Left lung (tissue), 10 donors: ENCODE results near the gene DUSP7. TPM values are rescaled to one million over a fixed set of nuclear protein-coding genes. Genes with fewer than 3 reads are reported as not detected.
A peak's percentile ranks its signal among the peaks of the same experiment; 100 is the strongest.

Experiments
- ATAC-seq: fragments of 200-7000 bp; cut with Tn5 transposase; one replicate; pipeline ENCODE4 v1.9.1; 2020; ENCODE audit warnings: moderate library complexity
- DNase-seq, 4 donors: peaks; one replicate each; pipeline ENCODE4 v3.0.0-alpha.2; 2013 to 2020
- H3K27ac ChIP-seq, 2 donors: fragments of 200-600 bp; sonication (generic) in 1 of 2; one replicate each; pipeline versions ENCODE4 v1.5.0 to v1.8.0; 2020 to 2021
- H3K27me3 ChIP-seq, 2 donors: fragments of 200-600 bp; sonication (generic) in 1 of 2; one replicate each; pipeline versions ENCODE4 v1.5.0 to v1.8.0; 2020 to 2021
- H3K36me3 ChIP-seq, 2 donors: fragments of 200-600 bp; sonication (generic) in 1 of 2; one replicate each; pipeline versions ENCODE4 v1.5.0 to v1.8.0; 2020 to 2021
- H3K4me1 ChIP-seq, 2 donors: fragments of 200-600 bp; one replicate each; pipeline ENCODE4 v1.8.0; 2021
- H3K4me3 ChIP-seq, 2 donors: fragments of 200-600 bp; sonication (generic) in 1 of 2; one replicate each; pipeline versions ENCODE4 v1.5.0 to v1.8.0; 2020 to 2021; ENCODE audit warnings: mild to moderate bottlenecking in 1 of 2
- H3K9me3 ChIP-seq, 2 donors: fragments of 200-600 bp; sonication (generic) in 1 of 2; one replicate each; pipeline versions ENCODE4 v1.5.0 to v1.8.0; 2020 to 2021
- intact Hi-C, 2 donors: fragments of 100-400 bp; cut with DNase I; formaldehyde crosslinking; loops; one replicate each; pipeline versions ENCODE4 v1.11.2 to v1.14.2; 2022
- polyA plus RNA-seq, 6 donors: library from polyadenylated mRNA; unstranded; fragments of 120-200 nt; gene quantifications; one replicate each; pipeline ENCODE4 v1.2.1, GENCODE V29; 2013; ENCODE audit not compliant: insufficient read length in 6 of 6
- total RNA-seq, 2 donors: library from RNA; stranded (reverse); fragmentation: NEBNext Ultra II Directional; extraction: Animal tissue kit (Norgen Biotek cat#: 25700); gene quantifications; one replicate each; pipeline ENCODE4 v1.2.1, GENCODE V29; 2021
- TF ChIP-seq, protein P1 (sequence below), 2 donors: fragments of 200-600 bp; sonication (generic) in 1 of 2; IDR thresholded peaks; one replicate each; pipeline versions ENCODE4 v1.5.0 to v1.8.0; 2021; ENCODE audit warnings: antibody characterized with exemption in 2 of 2
- donor health status: DM: no; HTN: yes; CAD: no.
- donor health status: DM: no; HTN: no; CAD: no.

The DUSP7 gene
- total and polyA plus RNA-seq, 8 donors, result 17.5 to 38.3 (median 21.1) TPM

DNA sequence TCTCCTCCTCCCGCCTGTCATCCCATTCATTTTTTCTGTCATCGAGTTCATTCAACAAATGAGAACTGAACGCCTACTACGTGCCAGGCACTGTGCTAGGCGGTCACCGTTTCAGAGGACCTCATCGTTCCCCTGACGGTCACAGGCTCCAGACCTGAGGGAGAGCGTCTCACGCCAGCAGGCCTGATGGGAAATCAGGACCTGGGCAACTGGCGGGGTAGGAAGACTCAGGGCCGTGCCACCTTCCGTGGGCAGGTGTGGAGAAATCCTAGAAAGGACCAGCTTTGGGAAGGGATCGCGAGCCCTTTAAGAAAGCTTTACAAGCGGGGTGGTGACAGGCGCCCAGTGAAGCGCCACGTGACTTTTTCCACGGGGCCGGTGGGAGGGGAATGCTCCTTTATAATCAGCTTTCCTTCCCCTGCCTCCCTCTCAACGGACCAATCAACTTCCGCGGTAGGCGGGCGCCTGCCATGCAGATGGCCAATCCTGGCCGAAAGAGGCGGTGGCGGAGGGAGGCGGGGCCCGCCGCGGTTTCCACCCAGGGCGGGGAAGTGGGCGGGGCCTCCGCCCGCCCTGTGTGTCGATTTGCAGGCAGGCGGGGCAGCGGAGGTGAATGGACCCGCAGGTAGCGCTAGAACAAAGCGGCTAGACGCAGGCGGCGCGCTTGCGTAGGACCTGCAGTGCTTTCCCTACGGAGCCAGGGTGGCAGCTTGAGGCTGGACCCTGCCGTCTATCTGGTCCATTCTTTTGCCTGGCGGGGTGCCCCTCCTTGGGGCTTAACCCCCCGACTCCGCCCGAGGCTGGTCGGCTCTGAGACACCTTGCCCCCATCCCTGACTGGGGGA, 819 bp upstream of the DUSP7 start:
- TF ChIP-seq, protein P1, sequence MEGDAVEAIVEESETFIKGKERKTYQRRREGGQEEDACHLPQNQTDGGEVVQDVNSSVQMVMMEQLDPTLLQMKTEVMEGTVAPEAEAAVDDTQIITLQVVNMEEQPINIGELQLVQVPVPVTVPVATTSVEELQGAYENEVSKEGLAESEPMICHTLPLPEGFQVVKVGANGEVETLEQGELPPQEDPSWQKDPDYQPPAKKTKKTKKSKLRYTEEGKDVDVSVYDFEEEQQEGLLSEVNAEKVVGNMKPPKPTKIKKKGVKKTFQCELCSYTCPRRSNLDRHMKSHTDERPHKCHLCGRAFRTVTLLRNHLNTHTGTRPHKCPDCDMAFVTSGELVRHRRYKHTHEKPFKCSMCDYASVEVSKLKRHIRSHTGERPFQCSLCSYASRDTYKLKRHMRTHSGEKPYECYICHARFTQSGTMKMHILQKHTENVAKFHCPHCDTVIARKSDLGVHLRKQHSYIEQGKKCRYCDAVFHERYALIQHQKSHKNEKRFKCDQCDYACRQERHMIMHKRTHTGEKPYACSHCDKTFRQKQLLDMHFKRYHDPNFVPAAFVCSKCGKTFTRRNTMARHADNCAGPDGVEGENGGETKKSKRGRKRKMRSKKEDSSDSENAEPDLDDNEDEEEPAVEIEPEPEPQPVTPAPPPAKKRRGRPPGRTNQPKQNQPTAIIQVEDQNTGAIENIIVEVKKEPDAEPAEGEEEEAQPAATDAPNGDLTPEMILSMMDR (IDR thresholded peaks at IDR 0.05), result peak in 1 of 2 donors; percentile 14
- Histone ChIP-seq H3K27me3 (no peaks in the 10 kb centered on the region), H3K36me3 (peaks cover 0 to 12% of the 10 kb centered on the region in 2 donors), H3K27ac (peak overlapping the region; percentile 91), H3K9me3 (no peaks in the 10 kb centered on the region), H3K4me3 (peak overlapping the region; percentile 47 to 94), H3K4me1 (peaks cover 30 to 70% of the 10 kb centered on the region in 2 donors)
- ATAC-seq (peak; percentile 88), DNase-seq (peak; percentile 97 to 100 (median 100))
- intact Hi-C loops, result no loop called here

DNA sequence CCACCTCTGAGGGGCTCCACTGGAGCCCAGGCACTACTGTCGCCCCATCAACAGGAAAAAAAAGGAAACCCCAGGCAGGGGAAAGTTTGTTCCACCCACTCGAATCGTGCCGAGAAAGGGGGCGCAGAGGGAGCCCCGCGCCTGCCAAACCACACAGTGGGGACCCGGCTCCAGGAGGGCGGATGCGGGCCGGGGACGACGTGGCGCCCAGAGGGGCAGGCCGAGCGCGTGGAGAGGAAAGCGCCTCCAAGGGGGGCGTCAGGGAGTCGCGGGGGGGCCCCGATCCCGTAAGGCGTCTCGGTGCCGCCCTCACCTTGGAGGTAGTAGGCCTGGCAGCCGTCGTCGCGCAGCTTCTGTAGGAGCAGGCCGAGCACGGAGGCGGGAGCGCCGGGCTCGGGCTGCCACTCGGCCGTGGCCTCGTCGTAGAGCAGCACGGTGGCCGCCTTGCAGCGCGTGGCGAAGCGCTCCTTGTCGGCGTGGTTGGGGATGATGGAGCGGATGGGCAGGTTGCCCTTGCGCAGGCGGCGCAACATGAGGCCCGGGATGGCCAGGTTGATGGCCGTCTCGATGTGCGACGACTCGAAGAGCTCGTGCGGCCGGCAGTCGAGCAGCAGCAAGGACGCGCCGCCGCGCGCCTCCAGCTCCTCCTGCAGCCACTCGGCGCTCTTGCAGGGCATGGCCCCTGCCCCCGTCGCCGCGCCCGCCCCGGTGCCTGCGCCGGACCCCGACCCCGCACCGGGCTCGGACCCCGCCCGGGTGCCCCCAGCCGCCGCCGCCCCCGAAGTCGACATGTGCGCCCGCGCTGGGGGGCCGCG, 627 bp downstream of the DUSP7 start:
- TF ChIP-seq, protein P1 (IDR thresholded peaks at IDR 0.05), result no peak
- Histone ChIP-seq H3K36me3 (peaks cover 0 to 22% of the 10 kb centered on the region in 2 donors), H3K27ac (peak overlapping the region; percentile 82 to 85), H3K27me3 (no peaks in the 10 kb centered on the region), H3K4me3 (peak overlapping the region; percentile 80 to 94), H3K9me3 (no peaks in the 10 kb centered on the region), H3K4me1 (peaks cover 39 to 69% of the 10 kb centered on the region in 2 donors)
- ATAC-seq (no peak), DNase-seq (peak in 3 of 4 donors; percentile 48 to 90 (median 65))
- intact Hi-C loops, result loop anchor here in 1 of 2 donors (2.0 kb wide), 1 partner anchor 49 kb away; no protein-coding TSS in a partner anchor

DNA sequence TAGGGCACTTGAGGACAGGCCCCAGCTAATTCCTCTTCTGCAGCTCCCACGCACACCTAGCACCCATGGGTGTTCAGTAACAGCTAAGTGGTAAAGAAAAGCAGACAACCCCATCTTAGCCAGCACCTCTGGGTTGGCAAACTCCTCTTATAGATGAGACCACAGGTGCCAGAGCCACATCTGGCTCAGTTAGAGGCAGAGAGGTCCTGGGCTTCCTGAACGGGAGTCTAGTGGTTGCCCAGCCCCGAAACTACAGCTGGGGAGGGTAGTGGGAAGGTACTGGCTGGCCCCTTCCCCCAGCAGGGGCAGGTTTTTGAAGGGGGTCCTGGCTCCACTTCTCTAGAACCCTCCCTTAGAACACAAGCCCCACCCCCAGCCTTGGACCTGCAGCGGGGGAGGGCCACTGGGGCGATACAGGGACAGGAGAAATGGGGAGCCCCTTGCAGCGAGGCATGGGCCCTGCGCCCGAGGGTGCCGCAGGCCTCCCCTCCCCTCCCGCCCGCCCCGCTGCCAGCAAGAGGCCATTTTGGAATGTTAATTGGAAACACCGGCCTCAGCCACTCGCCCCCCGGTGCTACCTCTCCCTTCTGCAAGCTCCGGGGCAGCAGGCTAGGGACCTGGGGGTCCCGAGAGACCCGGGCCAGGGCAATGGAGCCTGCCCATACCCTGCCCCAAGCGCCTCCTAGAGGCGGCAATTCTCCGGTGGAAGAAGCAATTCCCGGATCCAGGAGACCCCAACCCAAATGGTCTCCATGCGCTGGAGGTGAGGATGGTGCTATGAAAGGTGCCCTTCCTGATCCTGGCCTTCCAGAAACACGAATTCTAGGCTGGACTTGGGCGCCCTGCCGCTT, 1.5 kb downstream of the DUSP7 start:
- peak overlapping the region; percentile 82 to 85 for H3K27ac ChIP-seq
- H3K4me1 ChIP-seq, result peaks cover 39 to 76% of the 10 kb centered on the region in 2 donors
- peaks cover 0 to 31% of the 10 kb centered on the region in 2 donors for H3K36me3 ChIP-seq
- ATAC-seq (no peak), DNase-seq (no peak)
- no peaks in the 10 kb centered on the region for H3K27me3 ChIP-seq
- no peaks in the 10 kb centered on the region for H3K9me3 ChIP-seq
- TF ChIP-seq, protein P1 (IDR thresholded peaks at IDR 0.05), result peak in 1 of 2 donors; percentile 18
- intact Hi-C loops, result loop anchor here in 1 of 2 donors (2.0 kb wide), 1 partner anchor 48 kb away; no protein-coding TSS in a partner anchor
- H3K4me3 ChIP-seq, result peak overlapping the region; percentile 80 to 94

DNA sequence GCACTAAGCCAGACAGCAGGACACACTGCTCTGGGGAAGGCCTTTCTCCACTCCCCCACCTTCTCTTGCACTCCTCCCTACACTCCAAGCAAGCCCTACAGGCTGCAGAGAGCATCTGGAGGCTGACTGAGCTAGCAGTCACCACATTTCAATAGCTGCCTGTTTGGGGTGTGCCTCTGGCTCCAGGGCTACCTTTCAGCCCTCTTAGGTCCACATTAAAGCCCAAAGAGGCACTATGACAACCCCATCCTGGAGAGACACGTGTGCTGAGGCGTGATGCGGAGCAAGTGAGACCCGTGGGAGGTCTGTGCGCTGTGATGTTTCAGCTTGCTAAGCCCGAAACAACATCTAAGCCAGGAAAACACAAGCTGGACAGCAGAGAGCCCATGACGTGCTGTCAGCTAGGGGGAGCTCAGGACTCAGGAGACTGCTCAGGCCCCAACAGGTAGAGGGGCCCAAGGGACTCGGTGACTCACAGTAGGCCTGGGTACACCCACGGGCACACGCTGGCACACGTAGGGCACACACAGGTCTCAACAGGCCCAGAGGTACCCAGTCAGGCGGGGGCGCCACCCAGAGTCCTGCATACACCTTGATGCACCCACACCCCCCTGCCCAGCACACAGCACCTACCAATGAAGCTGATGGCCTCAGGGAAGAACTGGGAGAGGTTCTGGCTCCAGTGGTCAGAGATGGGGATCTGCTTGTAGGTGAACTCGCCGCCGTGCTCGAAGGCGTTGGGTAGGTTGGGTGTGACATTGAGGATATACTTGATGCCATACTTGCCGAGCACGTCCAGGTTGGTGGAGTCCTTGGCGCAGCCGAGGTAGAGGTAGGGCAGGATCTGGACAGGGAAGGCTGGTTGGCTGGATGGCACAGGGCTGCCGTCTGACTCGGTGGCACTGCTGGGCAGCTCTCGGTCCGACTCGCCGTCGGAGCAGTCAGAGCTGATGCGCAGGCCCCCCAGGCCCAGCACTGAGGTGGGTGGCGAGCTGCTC, 2.8 kb downstream of the DUSP7 start:
- H3K4me3 ChIP-seq, result peak overlapping the region; percentile 80 to 94
- H3K27ac ChIP-seq, result peak overlapping the region; percentile 82 to 85
- DNase-seq (no peak), ATAC-seq (no peak)
- H3K4me1 ChIP-seq, result peaks cover 44 to 86% of the 10 kb centered on the region in 2 donors
- TF ChIP-seq, protein P1 (IDR thresholded peaks at IDR 0.05), result no peak
- H3K9me3 ChIP-seq, result no peaks in the 10 kb centered on the region
- intact Hi-C loops, result loop anchor here in 1 of 2 donors (2.0 kb wide), 1 partner anchor 47 kb away; no protein-coding TSS in a partner anchor
- H3K27me3 ChIP-seq, result no peaks in the 10 kb centered on the region
- peaks cover 0 to 43% of the 10 kb centered on the region in 2 donors for H3K36me3 ChIP-seq
